Naive thymus-derived CD8-positive, alpha-beta T cell (primary cell): ENCODE measurements around the gene HOXD11. TPM values are rescaled to one million over a fixed set of nuclear protein-coding genes. Genes with fewer than 3 reads are reported as not detected.

Source experiments
- ATAC-seq, 2 donors: fragments of 150-1000 bp; cut with Tn5 transposase in 1 of 2; sonication (Bioruptor Pico), chemical (Tn5 transposase) in 1 of 2; 1 replicate in 1 of 2; 2 replicates in 1 of 2; pipeline ENCODE4 v1.10.0; 2021; ENCODE audit warnings: mild to moderate bottlenecking in 2 of 2, moderate library complexity in 2 of 2
- POLR2A ChIA-PET: fragments of 350-600 bp; sonication (Branson Sonifier 250); formaldehyde crosslinking; loops from one replicate; lab custom pipeline; 2021; ENCODE audit warnings: antibody characterized with exemption; lab: Charles Lee
- DNase-seq, 10 donors: peaks; one replicate each; pipeline versions ENCODE4 v3.0.0 to v3.0.0-alpha.2; 2020 to 2022
- H3K27ac Mint-ChIP-seq, 10 donors: one replicate each; pipeline ENCODE4 v1.8.0; 2020 to 2022; ENCODE audit warnings: mild to moderate bottlenecking in 10 of 10, mixed read lengths in 10 of 10, moderate library complexity in 4 of 10, inconsistent platforms in 1 of 10
- H3K27me3 Mint-ChIP-seq, 5 donors: one replicate each; pipeline ENCODE4 v1.8.0; 2021 to 2022; ENCODE audit warnings: mixed read lengths in 5 of 5
- H3K36me3 Mint-ChIP-seq, 3 donors: one replicate each; pipeline ENCODE4 v1.8.0; 2020 to 2022; ENCODE audit warnings: mixed read lengths in 3 of 3, mild to moderate bottlenecking in 2 of 3, inconsistent platforms in 1 of 3
- H3K4me1 Mint-ChIP-seq, 4 donors: one replicate each; pipeline ENCODE4 v1.8.0; 2021 to 2022; ENCODE audit warnings: mixed read lengths in 4 of 4
- H3K4me3 Mint-ChIP-seq, 10 donors: one replicate each; pipeline ENCODE4 v1.8.0; 2020 to 2022; ENCODE audit warnings: mild to moderate bottlenecking in 10 of 10, mixed read lengths in 10 of 10, moderate library complexity in 6 of 10, inconsistent platforms in 1 of 10
- H3K9me3 Mint-ChIP-seq, 9 donors: one replicate each; pipeline ENCODE4 v1.8.0; 2020 to 2022; ENCODE audit warnings: mixed read lengths in 9 of 9, mild to moderate bottlenecking in 3 of 9, inconsistent platforms in 1 of 9, moderate library complexity in 1 of 9
- polyA plus RNA-seq, 3 donors: library from polyadenylated mRNA; unstranded; fragments of 300-500 nt; fragmentation: Illumina TruSeq; gene quantifications; one replicate each; pipeline ENCODE4 v1.2.3, GENCODE V29; 2021
- total RNA-seq, 8 experiments: library from RNA in 2 of 8; stranded (reverse) in 2 of 8; gene quantifications; one replicate each; pipeline ENCODE4 v1.2.3 and lab custom pipeline; 2021 to 2026

Gene HOXD11
- total and polyA plus RNA-seq, 5 experiments from 2014 or later = not detected

- ATAC-seq (no peak), DNase-seq (no peak)
- Mint-ChIP-seq H3K27ac (peak overlapping the region in 1 of 10 donors; percentile 16), H3K36me3 (peaks cover 8 to 12% (median 10%) of the 10 kb centered on the region in 3 donors), H3K27me3 (peaks cover 51 to 87% (median 75%) of the 10 kb centered on the region in 5 donors), H3K4me3 (peak overlapping the region in 2 of 10 donors; percentile 14 to 20), H3K4me1 (peaks cover 9 to 16% (median 13%) of the 10 kb centered on the region in 4 donors), H3K9me3 (peaks cover 0 to 41% (median 18%) of the 10 kb centered on the region in 9 donors)
- POLR2A ChIA-PET = no interaction called here
Measured at GRCh38 chr2:176120364-176121189, 13.5 kb downstream of the HOXD11 start.

- ATAC-seq (no peak), DNase-seq (no peak)
- Mint-ChIP-seq H3K27me3 (peaks cover 57 to 87% (median 77%) of the 10 kb centered on the region in 5 donors), H3K27ac (peak overlapping the region in 1 of 10 donors; percentile 44), H3K36me3 (peaks cover 8 to 11% (median 10%) of the 10 kb centered on the region in 3 donors), H3K9me3 (peaks cover 0 to 37% (median 17%) of the 10 kb centered on the region in 9 donors), H3K4me3 (peak overlapping the region in 4 of 10 donors; percentile 12 to 43 (median 17)), H3K4me1 (peaks cover 9 to 16% (median 12%) of the 10 kb centered on the region in 4 donors)
- POLR2A ChIA-PET = no interaction called here
Measured at GRCh38 chr2:176121190-176122051, 14.3 kb downstream of the HOXD11 start.

DNA sequence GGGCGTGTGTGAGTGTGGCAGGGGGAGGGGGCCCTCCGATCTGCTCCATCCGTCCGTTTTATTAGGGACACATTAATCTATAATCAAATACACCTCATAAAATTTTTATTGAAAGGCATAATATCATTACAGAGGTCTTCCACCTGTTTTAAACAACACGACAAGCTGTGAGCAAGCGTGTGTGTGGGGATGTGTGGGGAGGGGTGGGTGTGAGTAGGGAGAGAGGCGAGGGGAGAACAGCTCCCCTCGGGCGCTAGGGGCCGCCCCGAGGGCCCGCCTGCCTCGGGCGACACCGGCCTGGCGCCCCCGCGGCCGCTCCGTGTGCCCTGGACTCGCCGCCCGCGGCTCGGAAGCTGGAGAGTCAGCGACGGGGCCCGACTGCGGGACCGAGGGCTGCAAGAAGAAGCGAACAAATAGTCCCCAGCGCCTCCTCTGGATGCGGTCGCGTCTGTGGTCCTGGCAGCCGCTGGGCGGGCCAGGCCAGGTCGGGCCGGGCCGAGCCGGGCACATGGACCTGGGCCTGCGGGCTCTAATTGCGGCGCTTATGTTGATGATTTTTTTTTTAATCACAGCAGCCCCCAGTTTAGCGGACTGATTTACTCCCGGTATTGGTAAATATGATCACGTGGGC, 15.1 kb downstream of the HOXD11 start:
- peak; percentile 24 to 27 for ATAC-seq
- Mint-ChIP-seq H3K36me3 (peaks cover 4 to 10% (median 6%) of the 10 kb centered on the region in 3 donors), H3K27ac (peak overlapping the region in 1 of 10 donors; percentile 34), H3K4me3 (peak overlapping the region; percentile 57 to 85 (median 78)), H3K27me3 (peaks cover 59 to 87% (median 77%) of the 10 kb centered on the region in 5 donors), H3K9me3 (peaks cover 0 to 29% (median 11%) of the 10 kb centered on the region in 9 donors), H3K4me1 (peaks cover 9 to 20% (median 14%) of the 10 kb centered on the region in 4 donors)
- POLR2A ChIA-PET = interaction anchor here (0.5 to 0.9 kb wide), 2 partner anchors 706 to 1073 kb away, joined by 3 read pairs; no protein-coding TSS in a partner anchor
- DNase-seq = no peak

GRCh38 chr2:176122683-176123410, 15.8 kb downstream of the HOXD11 start, which contains the start of gene HOXD9:
Gene HOXD9 (plus strand): TSS chr2:176122719. CDS start chr2:176122769, 50 bp downstream.
- peak; percentile 53 to 55 for ATAC-seq

DNA sequence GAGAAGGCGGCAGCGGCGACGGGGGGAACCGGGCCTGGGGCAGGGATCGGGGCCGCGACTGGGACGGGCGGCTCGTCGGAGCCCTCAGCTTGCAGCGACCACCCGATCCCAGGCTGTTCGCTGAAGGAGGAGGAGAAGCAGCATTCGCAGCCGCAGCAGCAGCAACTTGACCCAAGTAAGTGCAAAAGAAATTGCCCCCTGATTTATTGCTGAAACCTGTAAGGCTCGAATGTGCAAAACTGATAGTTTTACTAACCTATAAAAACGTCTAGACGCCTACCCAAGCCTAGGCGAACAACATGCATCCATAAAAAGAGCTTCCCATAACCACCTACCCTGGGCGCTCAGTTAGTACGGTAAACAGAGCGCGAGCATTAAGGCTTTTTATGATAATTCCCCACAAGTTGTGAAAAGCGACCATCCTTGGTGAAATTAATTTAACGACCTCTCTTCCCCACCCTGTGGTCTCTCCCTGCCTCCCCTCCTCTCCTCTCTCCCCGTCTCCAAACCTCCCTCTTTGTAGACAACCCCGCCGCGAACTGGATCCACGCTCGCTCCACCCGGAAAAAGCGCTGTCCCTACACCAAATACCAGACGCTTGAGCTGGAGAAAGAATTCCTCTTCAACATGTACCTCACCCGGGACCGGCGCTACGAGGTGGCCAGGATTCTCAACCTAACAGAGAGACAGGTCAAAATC, 16.5 kb downstream of the HOXD11 start:
- Mint-ChIP-seq H3K27me3 (peaks cover 63 to 87% (median 76%) of the 10 kb centered on the region in 5 donors), H3K4me1 (peaks cover 8 to 32% (median 19%) of the 10 kb centered on the region in 4 donors), H3K27ac (peak overlapping the region in 2 of 10 donors; percentile 2 to 71), H3K36me3 (peaks cover 0 to 7% (median 6%) of the 10 kb centered on the region in 3 donors), H3K4me3 (peak overlapping the region in 9 of 10 donors; percentile 20 to 74 (median 60)), H3K9me3 (peaks cover 0 to 24% (median 9%) of the 10 kb centered on the region in 9 donors)
- DNase-seq (no peak), ATAC-seq (no peak)
- POLR2A ChIA-PET = no interaction called here

More at GRCh38 chr2:176122683-176123410, 15.8 kb downstream of the HOXD11 start, which contains the start of gene HOXD9:
- Mint-ChIP-seq H3K27ac (peak within 1 kb of the TSS in 2 of 10 donors; percentile 2 to 71), H3K9me3 (peaks cover 0 to 27% (median 9%) of the 10 kb centered on the region in 9 donors), H3K27me3 (peaks cover 62 to 87% (median 76%) of the 10 kb centered on the region in 5 donors), H3K4me1 (peaks cover 9 to 26% (median 14%) of the 10 kb centered on the region in 4 donors), H3K36me3 (peaks cover 2 to 10% (median 6%) of the 10 kb centered on the region in 3 donors), H3K4me3 (peak within 1 kb of the TSS; percentile 57 to 85 (median 78))
- POLR2A ChIA-PET = interaction anchor here (0.5 to 0.9 kb wide), 2 partner anchors 706 to 1072 kb away, joined by 3 read pairs; no protein-coding TSS in a partner anchor
- peak in 2 of 10 donors; percentile 35 to 44 for DNase-seq

- H3K27me3 Mint-ChIP-seq = peaks cover 61 to 87% (median 76%) of the 10 kb centered on the region in 5 donors
- peaks cover 0 to 18% (median 5%) of the 10 kb centered on the region in 9 donors for H3K9me3 Mint-ChIP-seq
- H3K27ac Mint-ChIP-seq = peak overlapping the region in 2 of 10 donors; percentile 48 to 71
- POLR2A ChIA-PET = no interaction called here
- ATAC-seq = no peak
- H3K4me3 Mint-ChIP-seq = peak overlapping the region in 8 of 10 donors; percentile 6 to 74 (median 64)
- peaks cover 0 to 7% (median 0%) of the 10 kb centered on the region in 3 donors for H3K36me3 Mint-ChIP-seq
- no peak for DNase-seq
- H3K4me1 Mint-ChIP-seq = peaks cover 9 to 35% (median 24%) of the 10 kb centered on the region in 4 donors
Measured at GRCh38 chr2:176124110-176124946, 17.2 kb downstream of the HOXD11 start.

- H3K9me3 Mint-ChIP-seq = peaks cover 0 to 11% (median 0%) of the 10 kb centered on the region in 9 donors
- no peak overlapping the region for H3K27ac Mint-ChIP-seq
- peaks cover 7 to 35% (median 25%) of the 10 kb centered on the region in 4 donors for H3K4me1 Mint-ChIP-seq
- peaks cover 0 to 7% (median 0%) of the 10 kb centered on the region in 3 donors for H3K36me3 Mint-ChIP-seq
- ATAC-seq = no peak
- no peak for DNase-seq
- POLR2A ChIA-PET = no interaction called here
- peak overlapping the region in 2 of 10 donors; percentile 11 to 65 for H3K4me3 Mint-ChIP-seq
- H3K27me3 Mint-ChIP-seq = peaks cover 53 to 80% (median 67%) of the 10 kb centered on the region in 5 donors
Measured at GRCh38 chr2:176124947-176125771, 18.1 kb downstream of the HOXD11 start.

DNA sequence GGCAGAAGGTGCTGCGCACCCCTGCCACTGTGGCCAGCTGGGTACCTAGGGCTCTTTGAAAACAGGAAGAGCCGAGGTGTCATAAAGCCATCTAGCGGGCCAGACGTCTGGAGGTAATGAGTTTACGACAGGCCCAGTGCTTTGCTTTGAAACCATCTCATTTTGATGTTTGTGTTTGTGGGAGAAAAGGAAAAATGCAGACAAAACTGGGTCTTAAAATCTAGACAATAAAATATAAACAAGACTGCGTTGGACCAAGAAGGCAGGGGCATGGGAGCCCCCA, 18.6 kb downstream of the HOXD11 start:
- POLR2A ChIA-PET = no interaction called here
- H3K27me3 Mint-ChIP-seq = peaks cover 51 to 77% (median 63%) of the 10 kb centered on the region in 5 donors
- no peak for DNase-seq
- H3K27ac Mint-ChIP-seq = no peak overlapping the region
- no peak for ATAC-seq
- H3K9me3 Mint-ChIP-seq = peaks cover 0 to 6% (median 0%) of the 10 kb centered on the region in 9 donors
- H3K4me1 Mint-ChIP-seq = peaks cover 7 to 37% (median 27%) of the 10 kb centered on the region in 4 donors
- H3K36me3 Mint-ChIP-seq = peaks cover 0 to 5% (median 0%) of the 10 kb centered on the region in 3 donors
- no peak overlapping the region for H3K4me3 Mint-ChIP-seq

DNA sequence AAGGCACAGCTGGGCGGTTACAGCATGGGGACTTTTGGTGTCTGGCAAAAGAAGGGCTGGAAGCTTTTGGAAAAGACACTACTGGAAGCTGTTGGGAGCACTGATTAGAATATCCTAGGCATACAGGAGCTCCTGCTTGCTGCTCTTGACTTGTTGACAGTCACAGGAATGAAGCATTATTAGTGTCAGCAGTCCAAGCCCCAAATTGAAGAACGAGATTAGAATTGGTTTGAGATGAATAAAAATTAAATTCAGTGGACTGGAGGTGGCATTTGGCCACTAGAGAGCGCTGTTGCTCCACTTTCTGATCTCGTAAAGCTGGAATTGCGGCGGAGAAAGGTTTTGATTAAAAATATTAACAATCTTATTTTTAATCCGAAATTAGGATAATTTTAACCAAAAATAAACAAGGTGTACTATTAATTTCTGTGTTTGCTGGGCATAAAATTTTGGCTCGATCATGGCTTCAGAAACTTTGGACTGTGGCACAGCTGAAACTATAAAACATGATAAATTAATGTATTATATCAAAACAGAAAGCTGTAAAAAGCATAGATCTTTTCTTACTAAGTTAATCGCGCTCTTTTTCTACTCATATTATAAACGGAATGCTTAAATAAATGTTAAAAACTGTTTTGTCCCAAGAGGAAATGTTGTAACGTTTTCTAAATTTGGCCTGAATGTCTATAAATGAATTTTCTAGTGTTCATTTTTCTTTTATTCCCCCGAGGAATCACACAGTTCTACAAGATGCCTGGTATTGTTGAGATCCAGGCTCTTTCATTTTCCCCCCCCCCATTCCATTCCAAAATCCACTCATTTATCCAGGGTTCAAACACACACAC, 20.1 kb downstream of the HOXD11 start:
- POLR2A ChIA-PET = no interaction called here
- peaks cover 56 to 79% (median 69%) of the 10 kb centered on the region in 5 donors for H3K27me3 Mint-ChIP-seq
- peaks cover 0 to 10% (median under 1%) of the 10 kb centered on the region in 9 donors for H3K9me3 Mint-ChIP-seq
- DNase-seq = peak; percentile 49 to 80 (median 64)
- peak overlapping the region in 1 of 10 donors; percentile 10 for H3K4me3 Mint-ChIP-seq
- peaks cover 2 to 10% (median 2%) of the 10 kb centered on the region in 3 donors for H3K36me3 Mint-ChIP-seq
- ATAC-seq = peak in 1 of 2 donors; percentile 36
- peak overlapping the region in 2 of 10 donors; percentile 34 to 71 for H3K27ac Mint-ChIP-seq
- H3K4me1 Mint-ChIP-seq = peaks cover 9 to 45% (median 35%) of the 10 kb centered on the region in 4 donors
